WTC11 (cell line): ENCODE data around the gene OPCML. TPM values are rescaled to one million over a fixed set of nuclear protein-coding genes. Genes with fewer than 3 reads are reported as not detected.

ENCODE experiments used
- ATAC-seq: fragments of 200-7000 bp; cut with Tn5 transposase; 2 replicates; pipeline ENCODE4 v1.10.0; 2021; ENCODE audit warnings: mild to moderate bottlenecking, moderate library complexity
- CTCF ChIA-PET: fragments of 300-600 bp; sonication (Branson Sonifier 250); formaldehyde crosslinking; loops from one replicate; lab custom pipeline; 2021; ENCODE audit warnings: antibody characterized with exemption; lab: Charles Lee
- POLR2A ChIA-PET: fragments of 350-600 bp; sonication (Branson Sonifier 250); formaldehyde crosslinking; loops from one replicate; lab custom pipeline; 2021; ENCODE audit warnings: antibody characterized with exemption; lab: Charles Lee
- DNase-seq: peaks from one replicate; pipeline ENCODE4 v3.0.0; 2021; ENCODE audit warnings: low spot score
- H3K27ac Mint-ChIP-seq: 2 replicates; pipeline ENCODE4 v1.8.0; 2021; ENCODE audit warnings: mixed read lengths
- H3K27me3 Mint-ChIP-seq: 2 replicates; pipeline ENCODE4 v1.8.0; 2021; ENCODE audit warnings: low read depth, mild to moderate bottlenecking, moderate library complexity, mixed read lengths
- H3K36me3 Mint-ChIP-seq: 2 replicates; pipeline ENCODE4 v1.8.0; 2021; ENCODE audit warnings: mixed read lengths
- H3K4me1 Mint-ChIP-seq: 2 replicates; pipeline ENCODE4 v1.8.0; 2022; ENCODE audit warnings: mixed read lengths
- H3K4me3 Mint-ChIP-seq: 2 replicates; pipeline ENCODE4 v1.8.0; 2021; ENCODE audit warnings: mild to moderate bottlenecking, moderate library complexity, mixed read lengths
- H3K9me3 Mint-ChIP-seq: 2 replicates; pipeline ENCODE4 v1.8.0; 2021; ENCODE audit warnings: mixed read lengths
- CBFB ChIP-seq: sonication (generic); formaldehyde crosslinking; IDR thresholded peaks from 2 replicates; pipeline ENCODE4 v1.8.1; 2022; ENCODE audit warnings: mild to moderate bottlenecking, low read depth, missing genetic modification reagents
- CREB1 ChIP-seq: sonication (generic); formaldehyde crosslinking; IDR thresholded peaks from 2 replicates; pipeline ENCODE4 v1.8.0; 2023; ENCODE audit warnings: mild to moderate bottlenecking, missing genetic modification reagents
- FOXJ3 ChIP-seq: sonication (generic); formaldehyde crosslinking; IDR thresholded peaks from 2 replicates; pipeline ENCODE4 v1.9.0; 2021; ENCODE audit warnings: missing genetic modification reagents, mild to moderate bottlenecking, borderline replicate concordance
- GABPB1 ChIP-seq: sonication (generic); formaldehyde crosslinking; IDR thresholded peaks from 2 replicates; pipeline ENCODE4 v1.8.1; 2023; ENCODE audit warnings: mild to moderate bottlenecking, missing genetic modification reagents
- GRHL2 ChIP-seq: fragments of 250-450 bp; sonication (Bioruptor Pico); IDR thresholded peaks from 2 replicates; pipeline ENCODE4 v1.8.0; 2022; ENCODE audit warnings: mild to moderate bottlenecking, moderate library complexity; ENCODE audit not compliant: insufficient replicate concordance, severe bottlenecking
- NFATC4 ChIP-seq: fragments of 250-450 bp; sonication (Bioruptor Pico); IDR thresholded peaks from 2 replicates; pipeline ENCODE4 v1.9.0; 2021; ENCODE audit warnings: mild to moderate bottlenecking
- total RNA-seq: library from RNA; stranded (reverse); gene quantifications from 3 replicates; pipeline ENCODE4 v1.2.3, GENCODE V29; 2021
- TF ChIP-seq, protein P1 (sequence below): sonication (generic); formaldehyde crosslinking; IDR thresholded peaks from 2 replicates; pipeline ENCODE4 v1.8.1; 2022; ENCODE audit warnings: mild to moderate bottlenecking, missing genetic modification reagents, moderate library complexity, borderline replicate concordance
- TF ChIP-seq, protein P2 (sequence below): fragments of 250-450 bp; sonication (Bioruptor Pico); conservative IDR thresholded peaks from 2 replicates; pipeline ENCODE4 v1.9.0; 2021; ENCODE audit warnings: mild to moderate bottlenecking
- TF ChIP-seq, protein P3 (sequence below): sonication (generic); formaldehyde crosslinking; conservative IDR thresholded peaks from 2 replicates; pipeline ENCODE4 v1.8.1; 2022; ENCODE audit warnings: mild to moderate bottlenecking, missing genetic modification reagents
- TF ChIP-seq, protein P4 (sequence below): sonication (generic); formaldehyde crosslinking; IDR thresholded peaks from 2 replicates; pipeline ENCODE4 v1.8.1; 2023; ENCODE audit warnings: mild to moderate bottlenecking, missing genetic modification reagents, moderate library complexity
- TF ChIP-seq, protein P5 (sequence below): sonication (generic); formaldehyde crosslinking; IDR thresholded peaks from 2 replicates; pipeline ENCODE4 v1.8.0; 2022; ENCODE audit warnings: missing genetic modification reagents
- TF ChIP-seq, protein P6 (sequence below): sonication (generic); formaldehyde crosslinking; IDR thresholded peaks from 2 replicates; pipeline ENCODE4 v1.8.1; 2022; ENCODE audit warnings: low read depth, mild to moderate bottlenecking, moderate library complexity, missing genetic modification reagents, borderline replicate concordance
- TF ChIP-seq, protein P7 (sequence below): sonication (generic); formaldehyde crosslinking; IDR thresholded peaks from 2 replicates; pipeline ENCODE4 v1.8.0; 2022; ENCODE audit warnings: mild to moderate bottlenecking, missing genetic modification reagents
- TF ChIP-seq, protein P8 (sequence below): sonication (generic); formaldehyde crosslinking; IDR thresholded peaks from 2 replicates; pipeline ENCODE4 v1.8.1; 2022; ENCODE audit warnings: missing genetic modification reagents, borderline replicate concordance
- TF ChIP-seq, protein P9 (sequence below): sonication (generic); formaldehyde crosslinking; IDR thresholded peaks from 2 replicates; pipeline ENCODE4 v1.8.0; 2023; ENCODE audit warnings: missing genetic modification reagents
- TF ChIP-seq, protein P10 (sequence below): fragments of 250-450 bp; sonication (Bioruptor Pico); IDR thresholded peaks from 2 replicates; pipeline ENCODE4 v1.9.0; 2021; ENCODE audit warnings: mild to moderate bottlenecking

Gene OPCML
- total RNA-seq, 1 experiment from 2014 or later: 1.5 TPM

DNA sequence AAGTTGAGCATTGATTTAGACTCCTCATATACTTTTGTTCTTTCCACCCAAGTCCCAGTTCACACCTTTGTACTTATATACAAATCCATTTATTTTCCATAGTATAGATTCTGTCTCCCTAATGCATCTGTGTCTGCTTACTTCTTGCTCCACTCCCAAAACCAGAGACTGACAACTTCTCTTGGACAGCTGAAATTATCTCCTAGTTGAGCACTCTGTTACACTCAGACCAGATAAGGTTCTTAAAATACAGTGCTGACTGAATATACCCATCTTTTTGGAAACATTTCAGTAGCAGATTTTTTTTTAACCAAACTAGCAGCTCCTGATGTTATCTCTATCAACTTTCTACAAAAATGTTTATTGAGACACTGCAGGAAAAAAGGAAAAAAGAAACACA, 106.3 kb downstream of the OPCML start (continued):
- TF ChIP-seq, protein P1, sequence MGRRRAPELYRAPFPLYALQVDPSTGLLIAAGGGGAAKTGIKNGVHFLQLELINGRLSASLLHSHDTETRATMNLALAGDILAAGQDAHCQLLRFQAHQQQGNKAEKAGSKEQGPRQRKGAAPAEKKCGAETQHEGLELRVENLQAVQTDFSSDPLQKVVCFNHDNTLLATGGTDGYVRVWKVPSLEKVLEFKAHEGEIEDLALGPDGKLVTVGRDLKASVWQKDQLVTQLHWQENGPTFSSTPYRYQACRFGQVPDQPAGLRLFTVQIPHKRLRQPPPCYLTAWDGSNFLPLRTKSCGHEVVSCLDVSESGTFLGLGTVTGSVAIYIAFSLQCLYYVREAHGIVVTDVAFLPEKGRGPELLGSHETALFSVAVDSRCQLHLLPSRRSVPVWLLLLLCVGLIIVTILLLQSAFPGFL (CRISPR knock-in tag): no peak
- TF ChIP-seq, protein P2, sequence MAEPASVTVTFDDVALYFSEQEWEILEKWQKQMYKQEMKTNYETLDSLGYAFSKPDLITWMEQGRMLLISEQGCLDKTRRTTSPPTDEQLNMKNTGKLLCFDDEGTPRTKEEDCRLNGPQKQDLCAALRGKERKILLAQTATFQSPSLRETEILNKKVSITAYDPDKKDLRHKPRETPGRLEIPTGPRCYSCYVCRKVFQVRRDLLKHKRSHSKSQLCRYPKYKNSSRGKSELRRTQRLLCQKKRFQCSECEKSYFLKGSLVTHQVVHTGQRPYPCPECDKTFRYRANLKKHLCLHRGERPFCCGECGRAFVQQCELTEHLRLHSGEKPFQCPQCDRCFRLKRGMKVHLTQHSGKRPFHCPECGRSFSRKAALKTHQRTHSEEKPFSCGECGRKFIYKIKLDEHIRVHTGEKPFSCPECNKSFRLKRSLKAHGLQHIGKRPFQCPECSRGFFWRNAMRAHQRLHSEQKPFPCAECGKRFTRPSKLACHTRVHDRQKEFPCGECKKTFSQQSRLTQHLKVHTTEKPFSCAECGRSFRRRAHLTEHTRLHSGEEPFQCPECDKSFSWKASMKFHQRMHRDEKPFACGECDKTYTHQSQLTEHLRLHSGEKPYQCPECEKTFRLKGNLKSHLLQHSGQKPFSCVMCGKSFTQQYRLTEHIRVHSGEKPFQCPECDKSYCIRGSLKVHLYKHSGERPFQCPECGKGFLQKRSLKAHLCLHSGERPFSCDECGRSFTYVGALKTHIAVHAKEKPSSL: no peak
- TF ChIP-seq GABPB1 (CRISPR knock-in tag) (no peak), NFATC4 (CRISPR knock-in tag) (no peak), CBFB (CRISPR knock-in tag) (no peak)
- TF ChIP-seq, protein P3, sequence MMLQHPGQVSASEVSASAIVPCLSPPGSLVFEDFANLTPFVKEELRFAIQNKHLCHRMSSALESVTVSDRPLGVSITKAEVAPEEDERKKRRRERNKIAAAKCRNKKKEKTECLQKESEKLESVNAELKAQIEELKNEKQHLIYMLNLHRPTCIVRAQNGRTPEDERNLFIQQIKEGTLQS (CRISPR knock-in tag): no peak
- TF ChIP-seq, protein P4, sequence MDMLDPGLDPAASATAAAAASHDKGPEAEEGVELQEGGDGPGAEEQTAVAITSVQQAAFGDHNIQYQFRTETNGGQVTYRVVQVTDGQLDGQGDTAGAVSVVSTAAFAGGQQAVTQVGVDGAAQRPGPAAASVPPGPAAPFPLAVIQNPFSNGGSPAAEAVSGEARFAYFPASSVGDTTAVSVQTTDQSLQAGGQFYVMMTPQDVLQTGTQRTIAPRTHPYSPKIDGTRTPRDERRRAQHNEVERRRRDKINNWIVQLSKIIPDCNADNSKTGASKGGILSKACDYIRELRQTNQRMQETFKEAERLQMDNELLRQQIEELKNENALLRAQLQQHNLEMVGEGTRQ (CRISPR knock-in tag): no peak
- TF ChIP-seq, protein P5, sequence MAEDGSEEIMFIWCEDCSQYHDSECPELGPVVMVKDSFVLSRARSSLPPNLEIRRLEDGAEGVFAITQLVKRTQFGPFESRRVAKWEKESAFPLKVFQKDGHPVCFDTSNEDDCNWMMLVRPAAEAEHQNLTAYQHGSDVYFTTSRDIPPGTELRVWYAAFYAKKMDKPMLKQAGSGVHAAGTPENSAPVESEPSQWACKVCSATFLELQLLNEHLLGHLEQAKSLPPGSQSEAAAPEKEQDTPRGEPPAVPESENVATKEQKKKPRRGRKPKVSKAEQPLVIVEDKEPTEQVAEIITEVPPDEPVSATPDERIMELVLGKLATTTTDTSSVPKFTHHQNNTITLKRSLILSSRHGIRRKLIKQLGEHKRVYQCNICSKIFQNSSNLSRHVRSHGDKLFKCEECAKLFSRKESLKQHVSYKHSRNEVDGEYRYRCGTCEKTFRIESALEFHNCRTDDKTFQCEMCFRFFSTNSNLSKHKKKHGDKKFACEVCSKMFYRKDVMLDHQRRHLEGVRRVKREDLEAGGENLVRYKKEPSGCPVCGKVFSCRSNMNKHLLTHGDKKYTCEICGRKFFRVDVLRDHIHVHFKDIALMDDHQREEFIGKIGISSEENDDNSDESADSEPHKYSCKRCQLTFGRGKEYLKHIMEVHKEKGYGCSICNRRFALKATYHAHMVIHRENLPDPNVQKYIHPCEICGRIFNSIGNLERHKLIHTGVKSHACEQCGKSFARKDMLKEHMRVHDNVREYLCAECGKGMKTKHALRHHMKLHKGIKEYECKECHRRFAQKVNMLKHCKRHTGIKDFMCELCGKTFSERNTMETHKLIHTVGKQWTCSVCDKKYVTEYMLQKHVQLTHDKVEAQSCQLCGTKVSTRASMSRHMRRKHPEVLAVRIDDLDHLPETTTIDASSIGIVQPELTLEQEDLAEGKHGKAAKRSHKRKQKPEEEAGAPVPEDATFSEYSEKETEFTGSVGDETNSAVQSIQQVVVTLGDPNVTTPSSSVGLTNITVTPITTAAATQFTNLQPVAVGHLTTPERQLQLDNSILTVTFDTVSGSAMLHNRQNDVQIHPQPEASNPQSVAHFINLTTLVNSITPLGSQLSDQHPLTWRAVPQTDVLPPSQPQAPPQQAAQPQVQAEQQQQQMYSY (CRISPR knock-in tag): no peak
- TF ChIP-seq, protein P6, sequence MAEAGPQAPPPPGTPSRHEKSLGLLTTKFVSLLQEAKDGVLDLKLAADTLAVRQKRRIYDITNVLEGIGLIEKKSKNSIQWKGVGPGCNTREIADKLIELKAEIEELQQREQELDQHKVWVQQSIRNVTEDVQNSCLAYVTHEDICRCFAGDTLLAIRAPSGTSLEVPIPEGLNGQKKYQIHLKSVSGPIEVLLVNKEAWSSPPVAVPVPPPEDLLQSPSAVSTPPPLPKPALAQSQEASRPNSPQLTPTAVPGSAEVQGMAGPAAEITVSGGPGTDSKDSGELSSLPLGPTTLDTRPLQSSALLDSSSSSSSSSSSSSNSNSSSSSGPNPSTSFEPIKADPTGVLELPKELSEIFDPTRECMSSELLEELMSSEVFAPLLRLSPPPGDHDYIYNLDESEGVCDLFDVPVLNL: no peak

DNA sequence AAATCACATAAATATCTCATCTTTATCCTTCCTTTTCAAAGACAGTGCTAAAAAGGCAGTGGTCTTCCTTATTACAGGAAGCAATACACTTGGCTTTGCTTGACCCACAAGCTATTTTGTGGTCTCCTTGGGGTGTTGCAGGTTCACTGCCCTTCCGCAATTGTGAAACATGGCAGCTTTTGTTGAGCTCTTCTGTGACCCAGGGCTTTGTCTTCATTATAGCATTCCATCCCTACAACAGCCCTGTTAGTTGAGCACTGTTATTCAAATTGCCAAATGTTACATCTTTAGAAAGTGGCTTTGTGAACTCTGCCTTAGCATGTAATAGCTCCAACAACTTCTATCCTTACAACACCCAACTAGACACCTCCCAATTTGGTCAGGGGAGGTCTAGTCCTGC, 107.1 kb downstream of the OPCML start:
- peak overlapping the region; percentile 24; the same call in 1 of the 2 replicates for H3K27ac Mint-ChIP-seq
- ChIA-PET CTCF (interaction anchor here (0.8 to 1.3 kb wide), 2 partner anchors 290 to 342 kb away, joined by 3 read pairs; no protein-coding TSS in a partner anchor), POLR2A (no interaction called here)
- H3K9me3 Mint-ChIP-seq: no peaks in the 10 kb centered on the region; the same call in 1 of the 2 replicates
- no peak overlapping the region for H3K4me3 Mint-ChIP-seq
- DNase-seq (no peak), ATAC-seq (peak; percentile 73)
- no peaks in the 10 kb centered on the region for H3K27me3 Mint-ChIP-seq
- no peaks in the 10 kb centered on the region for H3K36me3 Mint-ChIP-seq
- peaks cover 18% of the 10 kb centered on the region for H3K4me1 Mint-ChIP-seq
- TF ChIP-seq GRHL2: no peak
- TF ChIP-seq CREB1 (CRISPR knock-in tag): no peak
- TF ChIP-seq CBFB (CRISPR knock-in tag): no peak
- TF ChIP-seq FOXJ3 (CRISPR knock-in tag): no peak
- TF ChIP-seq, protein P7, sequence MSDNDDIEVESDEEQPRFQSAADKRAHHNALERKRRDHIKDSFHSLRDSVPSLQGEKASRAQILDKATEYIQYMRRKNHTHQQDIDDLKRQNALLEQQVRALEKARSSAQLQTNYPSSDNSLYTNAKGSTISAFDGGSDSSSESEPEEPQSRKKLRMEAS (CRISPR knock-in tag): no peak
- TF ChIP-seq, protein P8, sequence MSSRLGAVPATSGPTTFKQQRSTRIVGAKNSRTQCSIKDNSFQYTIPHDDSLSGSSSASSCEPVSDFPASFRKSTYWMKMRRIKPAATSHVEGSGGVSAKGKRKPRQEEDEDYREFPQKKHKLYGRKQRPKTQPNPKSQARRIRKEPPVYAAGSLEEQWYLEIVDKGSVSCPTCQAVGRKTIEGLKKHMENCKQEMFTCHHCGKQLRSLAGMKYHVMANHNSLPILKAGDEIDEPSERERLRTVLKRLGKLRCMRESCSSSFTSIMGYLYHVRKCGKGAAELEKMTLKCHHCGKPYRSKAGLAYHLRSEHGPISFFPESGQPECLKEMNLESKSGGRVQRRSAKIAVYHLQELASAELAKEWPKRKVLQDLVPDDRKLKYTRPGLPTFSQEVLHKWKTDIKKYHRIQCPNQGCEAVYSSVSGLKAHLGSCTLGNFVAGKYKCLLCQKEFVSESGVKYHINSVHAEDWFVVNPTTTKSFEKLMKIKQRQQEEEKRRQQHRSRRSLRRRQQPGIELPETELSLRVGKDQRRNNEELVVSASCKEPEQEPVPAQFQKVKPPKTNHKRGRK: no peak
- TF ChIP-seq, protein P9, sequence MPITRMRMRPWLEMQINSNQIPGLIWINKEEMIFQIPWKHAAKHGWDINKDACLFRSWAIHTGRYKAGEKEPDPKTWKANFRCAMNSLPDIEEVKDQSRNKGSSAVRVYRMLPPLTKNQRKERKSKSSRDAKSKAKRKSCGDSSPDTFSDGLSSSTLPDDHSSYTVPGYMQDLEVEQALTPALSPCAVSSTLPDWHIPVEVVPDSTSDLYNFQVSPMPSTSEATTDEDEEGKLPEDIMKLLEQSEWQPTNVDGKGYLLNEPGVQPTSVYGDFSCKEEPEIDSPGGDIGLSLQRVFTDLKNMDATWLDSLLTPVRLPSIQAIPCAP (CRISPR knock-in tag): no peak
- TF ChIP-seq, protein P10, sequence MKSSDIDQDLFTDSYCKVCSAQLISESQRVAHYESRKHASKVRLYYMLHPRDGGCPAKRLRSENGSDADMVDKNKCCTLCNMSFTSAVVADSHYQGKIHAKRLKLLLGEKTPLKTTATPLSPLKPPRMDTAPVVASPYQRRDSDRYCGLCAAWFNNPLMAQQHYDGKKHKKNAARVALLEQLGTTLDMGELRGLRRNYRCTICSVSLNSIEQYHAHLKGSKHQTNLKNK (CRISPR knock-in tag): no peak
